Stimulated activated memory B cell treated with anti-CD40 and anti-IgM and Interleukin-4, amounts not matched to agents 10 μg/mL and 1 μg/mL and 100 μg/mL, for 72 hours (primary cell): ENCODE data around the gene NELFB.
A peak's percentile ranks its signal among the peaks of the same experiment; 100 is the strongest.

Source experiments
- ATAC-seq: fragments of 150-1000 bp; cut with Tn5 transposase; 2 replicates; pipeline ENCODE4 v1.10.0; 2021
- H3K27ac Mint-ChIP-seq: one replicate; pipeline ENCODE4 v1.8.0; 2022; ENCODE audit warnings: mild to moderate bottlenecking, mixed read lengths
- H3K27me3 Mint-ChIP-seq: one replicate; pipeline ENCODE4 v1.8.0; 2022; ENCODE audit warnings: mixed read lengths
- H3K36me3 Mint-ChIP-seq: one replicate; pipeline ENCODE4 v1.8.0; 2022; ENCODE audit warnings: mixed read lengths
- H3K4me1 Mint-ChIP-seq: one replicate; pipeline ENCODE4 v1.8.0; 2022; ENCODE audit warnings: mixed read lengths
- H3K4me3 Mint-ChIP-seq: one replicate; pipeline ENCODE4 v1.8.0; 2022; ENCODE audit warnings: mild to moderate bottlenecking, moderate library complexity, mixed read lengths
- H3K9me3 Mint-ChIP-seq: one replicate; pipeline ENCODE4 v1.8.0; 2022; ENCODE audit warnings: mixed read lengths

NELFB gene

GRCh38 chr9:137228968-137229896, 25.9 kb upstream of the NELFB start:
- no peaks in the 10 kb centered on the region for H3K9me3 Mint-ChIP-seq
- H3K4me1 Mint-ChIP-seq, result peaks cover 7% of the 10 kb centered on the region
- H3K36me3 Mint-ChIP-seq, result no peaks in the 10 kb centered on the region
- ATAC-seq, result no peak
- H3K4me3 Mint-ChIP-seq, result no peak overlapping the region
- peaks cover 35% of the 10 kb centered on the region for H3K27me3 Mint-ChIP-seq
- no peak overlapping the region for H3K27ac Mint-ChIP-seq

- Mint-ChIP-seq H3K4me1 (peaks cover 14% of the 10 kb centered on the region), H3K27ac (no peak overlapping the region), H3K27me3 (peaks cover 43% of the 10 kb centered on the region), H3K9me3 (no peaks in the 10 kb centered on the region), H3K4me3 (no peak overlapping the region), H3K36me3 (no peaks in the 10 kb centered on the region)
- ATAC-seq, result no peak
Observed at GRCh38 chr9:137229903-137230704, 25.0 kb upstream of the NELFB start.

- no peak for ATAC-seq
- Mint-ChIP-seq H3K4me1 (peaks cover 20% of the 10 kb centered on the region), H3K4me3 (no peak within 1 kb of the TSS), H3K27me3 (peaks cover 47% of the 10 kb centered on the region), H3K27ac (no peak within 1 kb of the TSS), H3K9me3 (no peaks in the 10 kb centered on the region), H3K36me3 (no peaks in the 10 kb centered on the region)
Observed at GRCh38 chr9:137230705-137231371, 24.3 kb upstream of the NELFB start, which contains the start of gene SLC34A3. Gene SLC34A3, plus strand, starts transcription at chr9:137230901. Its CDS starts 802 bp downstream, at chr9:137231703.

GRCh38 chr9:137231372-137232039, 23.6 kb upstream of the NELFB start:
- no peaks in the 10 kb centered on the region for H3K36me3 Mint-ChIP-seq
- no peak overlapping the region for H3K27ac Mint-ChIP-seq
- H3K27me3 Mint-ChIP-seq, result peaks cover 47% of the 10 kb centered on the region
- H3K4me1 Mint-ChIP-seq, result peaks cover 25% of the 10 kb centered on the region
- no peak overlapping the region for H3K4me3 Mint-ChIP-seq
- no peak for ATAC-seq
- H3K9me3 Mint-ChIP-seq, result no peaks in the 10 kb centered on the region

GRCh38 chr9:137232101-137232500, 23.0 kb upstream of the NELFB start:
- H3K27ac Mint-ChIP-seq, result no peak overlapping the region
- H3K27me3 Mint-ChIP-seq, result peaks cover 47% of the 10 kb centered on the region
- peaks cover 30% of the 10 kb centered on the region for H3K4me1 Mint-ChIP-seq
- no peak for ATAC-seq
- no peak overlapping the region for H3K4me3 Mint-ChIP-seq
- no peaks in the 10 kb centered on the region for H3K9me3 Mint-ChIP-seq
- no peaks in the 10 kb centered on the region for H3K36me3 Mint-ChIP-seq

GRCh38 chr9:137232510-137232909, 22.6 kb upstream of the NELFB start:
- H3K36me3 Mint-ChIP-seq, result no peaks in the 10 kb centered on the region
- H3K27me3 Mint-ChIP-seq, result peaks cover 44% of the 10 kb centered on the region
- H3K27ac Mint-ChIP-seq, result no peak overlapping the region
- H3K4me3 Mint-ChIP-seq, result no peak overlapping the region
- no peaks in the 10 kb centered on the region for H3K9me3 Mint-ChIP-seq
- no peak for ATAC-seq
- peaks cover 30% of the 10 kb centered on the region for H3K4me1 Mint-ChIP-seq

GRCh38 chr9:137233143-137233980, 21.8 kb upstream of the NELFB start:
- H3K4me1 Mint-ChIP-seq, result peaks cover 34% of the 10 kb centered on the region
- H3K27ac Mint-ChIP-seq, result no peak overlapping the region
- no peaks in the 10 kb centered on the region for H3K36me3 Mint-ChIP-seq
- peaks cover 38% of the 10 kb centered on the region for H3K27me3 Mint-ChIP-seq
- no peaks in the 10 kb centered on the region for H3K9me3 Mint-ChIP-seq
- H3K4me3 Mint-ChIP-seq, result no peak overlapping the region
- no peak for ATAC-seq

GRCh38 chr9:137234055-137234697, 21.0 kb upstream of the NELFB start:
- Mint-ChIP-seq H3K4me1 (peaks cover 41% of the 10 kb centered on the region), H3K4me3 (no peak overlapping the region), H3K27me3 (peaks cover 38% of the 10 kb centered on the region), H3K36me3 (no peaks in the 10 kb centered on the region), H3K9me3 (no peaks in the 10 kb centered on the region), H3K27ac (peak overlapping the region; percentile 63)
- no peak for ATAC-seq

GRCh38 chr9:137234758-137235423, 20.2 kb upstream of the NELFB start:
- no peaks in the 10 kb centered on the region for H3K36me3 Mint-ChIP-seq
- H3K4me3 Mint-ChIP-seq, result peak overlapping the region; percentile 45
- H3K27me3 Mint-ChIP-seq, result peaks cover 38% of the 10 kb centered on the region
- ATAC-seq, result peak; percentile 49
- H3K4me1 Mint-ChIP-seq, result peaks cover 48% of the 10 kb centered on the region
- H3K27ac Mint-ChIP-seq, result peak overlapping the region; percentile 63
- no peaks in the 10 kb centered on the region for H3K9me3 Mint-ChIP-seq

- Mint-ChIP-seq H3K4me1 (peaks cover 48% of the 10 kb centered on the region), H3K27ac (peak overlapping the region; percentile 63)
Observed at GRCh38 chr9:137235424-137236237, 19.5 kb upstream of the NELFB start.

GRCh38 chr9:137236238-137236935, 18.7 kb upstream of the NELFB start:
- Mint-ChIP-seq H3K36me3 (no peaks in the 10 kb centered on the region), H3K4me1 (peaks cover 48% of the 10 kb centered on the region), H3K27me3 (peaks cover 25% of the 10 kb centered on the region), H3K4me3 (peak overlapping the region; percentile 29), H3K9me3 (no peaks in the 10 kb centered on the region), H3K27ac (no peak overlapping the region)
- ATAC-seq, result peak; percentile 53

More at GRCh38 chr9:137235424-137236237, 19.5 kb upstream of the NELFB start:
- H3K27me3 Mint-ChIP-seq, result peaks cover 32% of the 10 kb centered on the region
- peak overlapping the region; percentile 45 for H3K4me3 Mint-ChIP-seq
- H3K9me3 Mint-ChIP-seq, result no peaks in the 10 kb centered on the region
- H3K36me3 Mint-ChIP-seq, result no peaks in the 10 kb centered on the region
- no peak for ATAC-seq

- H3K27ac Mint-ChIP-seq, result no peak overlapping the region
- no peaks in the 10 kb centered on the region for H3K36me3 Mint-ChIP-seq
Observed at GRCh38 chr9:137236936-137237421, 18.1 kb upstream of the NELFB start.

More at GRCh38 chr9:137236936-137237421, 18.1 kb upstream of the NELFB start:
- Mint-ChIP-seq H3K4me1 (peaks cover 49% of the 10 kb centered on the region), H3K27me3 (peaks cover 19% of the 10 kb centered on the region), H3K9me3 (no peaks in the 10 kb centered on the region), H3K4me3 (peak overlapping the region; percentile 29)
- no peak for ATAC-seq
